Erythroblast (primary cell): Measurements from ENCODE around the gene OR56A3.

Experiments
- GATA1 ChIP-seq: IDR thresholded peaks from 2 replicates; pipeline ENCODE4 v1.6.1; 2011; ENCODE audit warnings: low read depth, mild to moderate bottlenecking, control low read depth, low read length, moderate library complexity
- POLR2A ChIP-seq: IDR thresholded peaks from 2 replicates; pipeline ENCODE4 v1.6.1; 2011; ENCODE audit warnings: mild to moderate bottlenecking, low read length

- TF ChIP-seq POLR2A (no peak), GATA1 (no peak)
These were observed 9.4 kb upstream of the OR56A3 start for GRCh38 chr11:5932671-5933070.
